ENCODE data around the gene TTC13. TPM values are rescaled to one million over a fixed set of nuclear protein-coding genes. Genes with fewer than 3 reads are reported as not detected.
"Not testable (repeated sequence)": the region's sequence is repeated elsewhere in the genome, so short reads cannot be mapped to it uniquely, and the experiment has no call there.

TTC13 gene
- polyA plus RNA-seq, 4 donors, result 4.6 to 24.0 (median 7.7) TPM

DNA sequence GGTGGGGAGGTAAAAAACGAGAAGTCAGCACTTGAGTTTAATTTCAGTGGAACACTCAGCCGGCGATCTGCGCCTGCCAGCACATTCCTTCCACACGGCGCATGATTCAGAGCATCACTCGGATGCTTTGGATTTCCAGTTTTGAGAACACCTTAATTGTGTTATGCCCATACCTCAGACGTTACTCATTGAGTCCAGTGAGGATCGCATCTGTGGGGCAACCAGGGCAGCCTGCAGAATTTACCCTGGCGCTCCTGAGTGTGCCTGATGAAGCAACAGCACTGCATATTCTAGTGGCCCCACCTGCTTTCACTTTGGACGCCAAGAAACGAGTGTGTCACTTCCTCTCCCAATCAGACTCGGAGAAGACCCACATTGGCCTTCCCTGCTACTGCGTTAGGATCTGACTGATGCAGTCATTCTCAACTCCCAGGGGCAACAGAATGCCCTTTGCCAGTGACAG lies 41.5 kb upstream of the TTC13 start:
- no peak for DNase-seq
- no peak for FAIRE-seq
- Histone ChIP-seq H3K4me3 (ENCODE audit: low read depth in 1 of 3, low read length in 3 of 3) (no peak overlapping the region), H3K27ac (ENCODE audit: low read depth in 1 of 3, low read length in 2 of 3) (peak overlapping the region in 1 of 3 donors; percentile 64), H3K9me3 (ENCODE audit: control insufficient read depth in 2 of 2, insufficient read depth in 1 of 2, low read depth in 1 of 2, low read length in 1 of 2) (peaks cover 0 to 2% of the 10 kb centered on the region in 2 donors), H3K36me3 (ENCODE audit: control insufficient read depth in 3 of 3, insufficient read depth in 2 of 3, low read depth in 1 of 3, low read length in 3 of 3) (no peaks in the 10 kb centered on the region), H3K27me3 (ENCODE audit: control insufficient read depth in 3 of 3, insufficient read depth in 3 of 3, low read length in 3 of 3) (no peaks in the 10 kb centered on the region), H3K4me1 (ENCODE audit: control insufficient read depth in 3 of 3, insufficient read depth in 2 of 3, low read depth in 1 of 3, low read length in 2 of 3) (no peaks in the 10 kb centered on the region)
- 71 to 85% (median 82%) methylated on average over 14 of the region's 14 CpGs for whole genome bisulfite sequencing, 3 donors

GRCh38 chr1:231019711-231020110 lies 41.0 kb upstream of the TTC13 start:
- WGBS, 3 donors, result 91 to 95% (median 92%) methylated on average over 14 of the region's 14 CpGs
- no peaks in the 10 kb centered on the region for H3K36me3 ChIP-seq (ENCODE audit: control insufficient read depth in 3 of 3, insufficient read depth in 2 of 3, low read depth in 1 of 3, low read length in 3 of 3)
- H3K27me3 ChIP-seq (ENCODE audit: control insufficient read depth in 3 of 3, insufficient read depth in 3 of 3, low read length in 3 of 3), result no peaks in the 10 kb centered on the region
- peaks cover 0 to 2% of the 10 kb centered on the region in 2 donors for H3K9me3 ChIP-seq (ENCODE audit: control insufficient read depth in 2 of 2, insufficient read depth in 1 of 2, low read depth in 1 of 2, low read length in 1 of 2)
- no peak overlapping the region for H3K4me3 ChIP-seq (ENCODE audit: low read depth in 1 of 3, low read length in 3 of 3)
- H3K4me1 ChIP-seq (ENCODE audit: control insufficient read depth in 3 of 3, insufficient read depth in 2 of 3, low read depth in 1 of 3, low read length in 2 of 3), result no peaks in the 10 kb centered on the region
- no peak for FAIRE-seq
- DNase-seq, result no peak
- no peak overlapping the region for H3K27ac ChIP-seq (ENCODE audit: low read depth in 1 of 3, low read length in 2 of 3)

- no peaks in the 10 kb centered on the region for H3K27me3 ChIP-seq (ENCODE audit: control insufficient read depth in 3 of 3, insufficient read depth in 3 of 3, low read length in 3 of 3)
- H3K4me3 ChIP-seq (ENCODE audit: low read depth in 1 of 3, low read length in 3 of 3), result no peak overlapping the region
- no peak overlapping the region for H3K27ac ChIP-seq (ENCODE audit: low read depth in 1 of 3, low read length in 2 of 3)
- H3K9me3 ChIP-seq (ENCODE audit: control insufficient read depth in 2 of 2, insufficient read depth in 1 of 2, low read depth in 1 of 2, low read length in 1 of 2), result peaks cover 0 to 2% of the 10 kb centered on the region in 2 donors
- no peaks in the 10 kb centered on the region for H3K36me3 ChIP-seq (ENCODE audit: control insufficient read depth in 3 of 3, insufficient read depth in 2 of 3, low read depth in 1 of 3, low read length in 3 of 3)
- 83 to 92% (median 92%) methylated on average over 5 of the region's 5 CpGs for WGBS, 3 donors
- no peaks in the 10 kb centered on the region for H3K4me1 ChIP-seq (ENCODE audit: control insufficient read depth in 3 of 3, insufficient read depth in 2 of 3, low read depth in 1 of 3, low read length in 2 of 3)
- DNase-seq (no peak), FAIRE-seq (no peak)
Observed at GRCh38 chr1:231016966-231017365, 38.3 kb upstream of the TTC13 start.

GRCh38 chr1:231016234-231016633 lies 37.6 kb upstream of the TTC13 start:
- DNase-seq (no peak), FAIRE-seq (no peak)
- H3K4me1 ChIP-seq (ENCODE audit: control insufficient read depth in 3 of 3, insufficient read depth in 2 of 3, low read depth in 1 of 3, low read length in 2 of 3), result no peaks in the 10 kb centered on the region
- H3K9me3 ChIP-seq (ENCODE audit: control insufficient read depth in 2 of 2, insufficient read depth in 1 of 2, low read depth in 1 of 2, low read length in 1 of 2), result peaks cover 0 to 5% of the 10 kb centered on the region in 2 donors
- no peaks in the 10 kb centered on the region for H3K36me3 ChIP-seq (ENCODE audit: control insufficient read depth in 3 of 3, insufficient read depth in 2 of 3, low read depth in 1 of 3, low read length in 3 of 3)
- no peaks in the 10 kb centered on the region for H3K27me3 ChIP-seq (ENCODE audit: control insufficient read depth in 3 of 3, insufficient read depth in 3 of 3, low read length in 3 of 3)
- WGBS, 3 donors, result 92 to 96% (median 94%) methylated on average over 6 of the region's 6 CpGs
- H3K27ac ChIP-seq (ENCODE audit: low read depth in 1 of 3, low read length in 2 of 3), result no peak overlapping the region
- H3K4me3 ChIP-seq (ENCODE audit: low read depth in 1 of 3, low read length in 3 of 3), result no peak overlapping the region

DNA sequence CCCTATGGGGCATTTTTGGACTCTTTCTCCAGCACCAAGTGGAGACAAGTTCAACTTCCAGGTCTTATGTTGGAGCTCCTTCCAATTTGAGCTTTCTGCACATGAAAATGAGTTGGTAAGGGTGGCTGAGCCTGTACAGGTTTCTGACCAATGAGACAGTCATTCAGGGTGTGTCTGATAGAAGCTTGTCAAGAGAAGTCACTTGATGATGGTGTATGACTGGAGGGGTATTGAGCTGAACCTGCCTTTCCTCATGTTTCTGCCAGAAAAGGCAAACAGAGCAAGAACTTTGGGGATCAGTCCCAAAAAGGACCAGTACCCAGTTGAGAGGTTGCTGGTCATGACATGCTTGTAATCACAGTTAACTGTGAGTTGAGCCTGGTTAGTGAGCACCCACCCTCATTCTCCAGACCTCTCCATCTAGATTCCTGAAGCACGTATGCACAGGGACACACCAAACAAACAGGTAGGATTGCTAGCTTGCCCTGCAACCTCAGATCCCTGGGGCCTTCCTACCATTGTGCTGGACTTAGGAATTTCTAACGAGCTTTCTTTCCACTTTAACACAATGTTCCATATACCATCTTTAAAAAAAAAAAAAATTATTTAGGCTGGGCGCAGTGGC lies 34.8 kb upstream of the TTC13 start:
- FAIRE-seq, result no peak
- 64 to 85% (median 69%) methylated on average over 3 of the region's 3 CpGs for WGBS, 3 donors
- Histone ChIP-seq H3K4me1 (ENCODE audit: control insufficient read depth in 3 of 3, insufficient read depth in 2 of 3, low read depth in 1 of 3, low read length in 2 of 3) (no peaks in the 10 kb centered on the region), H3K27me3 (ENCODE audit: control insufficient read depth in 3 of 3, insufficient read depth in 3 of 3, low read length in 3 of 3) (no peaks in the 10 kb centered on the region), H3K4me3 (ENCODE audit: low read depth in 1 of 3, low read length in 3 of 3) (no peak overlapping the region), H3K36me3 (ENCODE audit: control insufficient read depth in 3 of 3, insufficient read depth in 2 of 3, low read depth in 1 of 3, low read length in 3 of 3) (no peaks in the 10 kb centered on the region), H3K9me3 (ENCODE audit: control insufficient read depth in 2 of 2, insufficient read depth in 1 of 2, low read depth in 1 of 2, low read length in 1 of 2) (peaks cover 0 to 5% of the 10 kb centered on the region in 2 donors), H3K27ac (ENCODE audit: low read depth in 1 of 3, low read length in 2 of 3) (no peak overlapping the region)
- DNase-seq, result no peak

- H3K36me3 ChIP-seq (ENCODE audit: control insufficient read depth in 3 of 3, insufficient read depth in 2 of 3, low read depth in 1 of 3, low read length in 3 of 3), result no peaks in the 10 kb centered on the region
- H3K9me3 ChIP-seq (ENCODE audit: control insufficient read depth in 2 of 2, insufficient read depth in 1 of 2, low read depth in 1 of 2, low read length in 1 of 2), result peaks cover 0 to 5% of the 10 kb centered on the region in 2 donors
- DNase-seq, result no peak
- 77 to 92% (median 85%) methylated on average over 5 of the region's 5 CpGs for WGBS, 3 donors
- no peak for FAIRE-seq
- H3K4me1 ChIP-seq (ENCODE audit: control insufficient read depth in 3 of 3, insufficient read depth in 2 of 3, low read depth in 1 of 3, low read length in 2 of 3), result no peaks in the 10 kb centered on the region
- H3K4me3 ChIP-seq (ENCODE audit: low read depth in 1 of 3, low read length in 3 of 3), result no peak overlapping the region
- H3K27me3 ChIP-seq (ENCODE audit: control insufficient read depth in 3 of 3, insufficient read depth in 3 of 3, low read length in 3 of 3), result no peaks in the 10 kb centered on the region
- H3K27ac ChIP-seq (ENCODE audit: low read depth in 1 of 3, low read length in 2 of 3), result no peak overlapping the region
Observed at GRCh38 chr1:231011963-231012362, 33.3 kb upstream of the TTC13 start.

DNA sequence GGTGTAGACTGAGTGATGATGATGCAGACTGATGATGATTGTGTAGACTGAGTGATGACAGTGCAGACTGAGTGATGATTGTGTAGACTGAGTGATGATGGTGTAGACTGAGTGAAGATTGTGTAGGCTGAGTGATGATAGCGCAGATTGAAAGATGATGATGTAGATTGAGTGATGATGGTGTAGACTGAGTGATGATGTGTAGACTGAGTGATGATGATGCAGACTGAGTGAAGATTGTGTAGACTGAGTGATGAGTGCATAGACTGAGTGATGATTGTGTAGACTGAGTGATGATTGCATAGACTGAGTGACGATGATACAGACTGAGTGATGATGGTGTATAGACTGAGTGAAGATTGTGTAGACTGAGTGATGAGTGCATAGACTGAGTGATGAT lies 32.7 kb upstream of the TTC13 start:
- Histone ChIP-seq H3K4me3 (ENCODE audit: low read depth in 1 of 3, low read length in 3 of 3) (no peak overlapping the region), H3K27ac (ENCODE audit: low read depth in 1 of 3, low read length in 2 of 3) (no peak overlapping the region), H3K9me3 (ENCODE audit: control insufficient read depth in 2 of 2, insufficient read depth in 1 of 2, low read depth in 1 of 2, low read length in 1 of 2) (peaks cover 0 to 5% of the 10 kb centered on the region in 2 donors), H3K27me3 (ENCODE audit: control insufficient read depth in 3 of 3, insufficient read depth in 3 of 3, low read length in 3 of 3) (no peaks in the 10 kb centered on the region), H3K4me1 (ENCODE audit: control insufficient read depth in 3 of 3, insufficient read depth in 2 of 3, low read depth in 1 of 3, low read length in 2 of 3) (no peaks in the 10 kb centered on the region), H3K36me3 (ENCODE audit: control insufficient read depth in 3 of 3, insufficient read depth in 2 of 3, low read depth in 1 of 3, low read length in 3 of 3) (no peaks in the 10 kb centered on the region)
- no peak for FAIRE-seq
- WGBS, 3 donors, result 89 to 100% (median 97%) methylated on average over 2 of the region's 2 CpGs
- no peak for DNase-seq

- not testable (repeated sequence) for H3K4me1 ChIP-seq (ENCODE audit: control insufficient read depth in 3 of 3, insufficient read depth in 2 of 3, low read depth in 1 of 3, low read length in 2 of 3); H3K36me3 ChIP-seq (ENCODE audit: control insufficient read depth in 3 of 3, insufficient read depth in 2 of 3, low read depth in 1 of 3, low read length in 3 of 3); H3K4me3 ChIP-seq (ENCODE audit: low read depth in 1 of 3, low read length in 3 of 3); H3K27ac ChIP-seq (ENCODE audit: low read depth in 1 of 3, low read length in 2 of 3); DNase-seq; H3K27me3 ChIP-seq (ENCODE audit: control insufficient read depth in 3 of 3, insufficient read depth in 3 of 3, low read length in 3 of 3); FAIRE-seq
- 46 to 55% (median 50%) methylated on average over 1 of the region's 1 CpG for WGBS, 3 donors
- peaks cover 0 to 12% of the 10 kb centered on the region in 2 donors for H3K9me3 ChIP-seq (ENCODE audit: control insufficient read depth in 2 of 2, insufficient read depth in 1 of 2, low read depth in 1 of 2, low read length in 1 of 2)
Observed at GRCh38 chr1:231007535-231007934, 28.9 kb upstream of the TTC13 start.

GRCh38 chr1:231001892-231002291 lies 23.2 kb upstream of the TTC13 start:
- Histone ChIP-seq H3K27me3 (ENCODE audit: control insufficient read depth in 3 of 3, insufficient read depth in 3 of 3, low read length in 3 of 3) (no peaks in the 10 kb centered on the region), H3K9me3 (ENCODE audit: control insufficient read depth in 2 of 2, insufficient read depth in 1 of 2, low read depth in 1 of 2, low read length in 1 of 2) (peaks cover 0 to 12% of the 10 kb centered on the region in 2 donors), H3K4me1 (ENCODE audit: control insufficient read depth in 3 of 3, insufficient read depth in 2 of 3, low read depth in 1 of 3, low read length in 2 of 3) (no peaks in the 10 kb centered on the region), H3K4me3 (ENCODE audit: low read depth in 1 of 3, low read length in 3 of 3) (no peak overlapping the region), H3K27ac (ENCODE audit: low read depth in 1 of 3, low read length in 2 of 3) (no peak overlapping the region), H3K36me3 (ENCODE audit: control insufficient read depth in 3 of 3, insufficient read depth in 2 of 3, low read depth in 1 of 3, low read length in 3 of 3) (peaks cover 5 to 31% (median 19%) of the 10 kb centered on the region in 3 donors)
- DNase-seq (no peak), FAIRE-seq (no peak)
